CD14-positive monocyte (primary cell): ENCODE data around the gene CAMTA1. TPM values are rescaled to one million over a fixed set of nuclear protein-coding genes. Genes with fewer than 3 reads are reported as not detected.

Experiments
- DNase-seq, 3 donors: peaks; one replicate each; pipeline ENCODE4 v3.0.0-alpha.2; 2011 to 2022
- H2AFZ ChIP-seq: 2 replicates; pipeline ENCODE4 v1.6.0; 2012; ENCODE audit warnings: mild to moderate bottlenecking, low read depth, low read length, inconsistent platforms; ENCODE audit not compliant: insufficient read depth, poor library complexity, severe bottlenecking
- H3K27ac ChIP-seq, 2 donors: 1 replicate in 1 of 2; 2 replicates in 1 of 2; pipeline ENCODE4 v1.5.1; 2012 to 2013; ENCODE audit warnings: low read length in 2 of 2, control low read depth in 1 of 2, inconsistent platforms in 1 of 2, low read depth in 1 of 2, mild to moderate bottlenecking in 1 of 2
- H3K27me3 ChIP-seq, 2 donors: one replicate each; pipeline versions ENCODE4 v1.6.0 to v1.6.1; 2011 to 2013; ENCODE audit warnings: low read length in 2 of 2; ENCODE audit not compliant: control insufficient read depth in 2 of 2, insufficient read depth in 2 of 2
- H3K36me3 ChIP-seq, 2 donors: replicated peaks in 1 of 2; 1 replicate in 1 of 2; 2 replicates in 1 of 2; pipeline versions ENCODE4 v1.5.1 to v1.6.1; 2012 to 2013; ENCODE audit warnings: low read length in 2 of 2, control low read depth in 1 of 2, inconsistent platforms in 1 of 2, mild to moderate bottlenecking in 1 of 2; ENCODE audit not compliant: insufficient read depth in 2 of 2, control insufficient read depth in 1 of 2
- H3K4me1 ChIP-seq, 2 donors: 1 replicate in 1 of 2; 2 replicates in 1 of 2; pipeline versions ENCODE4 v1.5.1 to v1.6.1; 2012 to 2013; ENCODE audit warnings: low read length in 2 of 2, control low read depth in 1 of 2, inconsistent platforms in 1 of 2, mild to moderate bottlenecking in 1 of 2, moderate library complexity in 1 of 2; ENCODE audit not compliant: insufficient read depth in 2 of 2, control insufficient read depth in 1 of 2
- H3K4me2 ChIP-seq: replicated peaks from 2 replicates; pipeline ENCODE3; 2012; ENCODE audit warnings: low read length, moderate library complexity, mild to moderate bottlenecking; ENCODE audit not compliant: poor library complexity, severe bottlenecking; ENCODE audit errors: extremely low read depth
- H3K4me3 ChIP-seq, 3 experiments: fragments of 200-600 bp in 1 of 3; sonication (generic) in 1 of 3; replicated peaks in 1 of 3; 1 replicate in 2 of 3; 2 replicates in 1 of 3; pipeline ENCODE4 v1.5.1; 2011 to 2013; ENCODE audit warnings: low read length in 3 of 3, mild to moderate bottlenecking in 3 of 3, control low read depth in 2 of 3, low read depth in 2 of 3, inconsistent platforms in 1 of 3, moderate library complexity in 1 of 3
- H3K79me2 ChIP-seq: 2 replicates; pipeline ENCODE4 v1.6.0; 2012; ENCODE audit warnings: mild to moderate bottlenecking, control low read depth, inconsistent platforms, low read length, moderate library complexity; ENCODE audit not compliant: insufficient read depth
- H3K9ac ChIP-seq: 2 replicates; pipeline ENCODE4 v1.6.0; 2017; ENCODE audit warnings: low read length, mild to moderate bottlenecking; ENCODE audit not compliant: insufficient read depth, poor library complexity, severe bottlenecking
- H3K9me3 ChIP-seq, 2 donors: replicated peaks in 1 of 2; 1 replicate in 1 of 2; 2 replicates in 1 of 2; pipeline versions ENCODE4 v1.5.1 to v1.6.1; 2012 to 2013; ENCODE audit warnings: low read length in 2 of 2, control low read depth in 1 of 2; ENCODE audit not compliant: control insufficient read depth in 1 of 2, insufficient read depth in 1 of 2
- H4K20me1 ChIP-seq: 2 replicates; pipeline ENCODE4 v1.6.0; 2012; ENCODE audit warnings: mild to moderate bottlenecking, low read length, control low read depth, moderate library complexity; ENCODE audit not compliant: insufficient read depth
- H3K27ac Mint-ChIP-seq, 7 donors: one replicate each; pipeline ENCODE4 v1.8.0; 2020; ENCODE audit warnings: mild to moderate bottlenecking in 7 of 7, mixed read lengths in 7 of 7, moderate library complexity in 6 of 7, inconsistent platforms in 2 of 7
- H3K27me3 Mint-ChIP-seq, 3 donors: one replicate each; pipeline ENCODE4 v1.8.0; 2021 to 2022; ENCODE audit warnings: low read depth in 3 of 3, mild to moderate bottlenecking in 3 of 3, mixed read lengths in 3 of 3, moderate library complexity in 3 of 3, inconsistent platforms in 1 of 3
- H3K36me3 Mint-ChIP-seq, 2 donors: one replicate each; pipeline ENCODE4 v1.8.0; 2020; ENCODE audit warnings: mixed read lengths in 2 of 2, inconsistent platforms in 1 of 2, mild to moderate bottlenecking in 1 of 2
- H3K4me1 Mint-ChIP-seq: one replicate; pipeline ENCODE4 v1.8.0; 2020; ENCODE audit warnings: mild to moderate bottlenecking, mixed read lengths
- H3K4me3 Mint-ChIP-seq, 2 donors: one replicate each; pipeline ENCODE4 v1.8.0; 2020; ENCODE audit warnings: mild to moderate bottlenecking in 2 of 2, mixed read lengths in 2 of 2, moderate library complexity in 1 of 2
- H3K9me3 Mint-ChIP-seq, 7 donors: one replicate each; pipeline ENCODE4 v1.8.0; 2020 to 2022; ENCODE audit warnings: mixed read lengths in 7 of 7, mild to moderate bottlenecking in 6 of 7, moderate library complexity in 6 of 7, inconsistent platforms in 2 of 7
- CTCF ChIP-seq: fragments of 200-600 bp; IDR thresholded peaks from one replicate; pipeline ENCODE4 v1.8.0; 2022; ENCODE audit warnings: antibody characterized with exemption, mild to moderate bottlenecking
- WGBS: methylation state at CpG from one replicate; pipeline ENCODE4 v1.1.5; 2013; ENCODE audit warnings: missing lambda C conversion rate; ENCODE audit not compliant: insufficient coverage; 5-methylcytosine and 5-hydroxymethylcytosine counted together
- intact Hi-C, 2 donors: fragments of 100-400 bp; cut with micrococcal nuclease; formaldehyde crosslinking; loops; one replicate each; pipeline versions ENCODE4 v1.15.0 to v1.15.1; 2023
- polyA plus RNA-seq, 3 donors: library from polyadenylated mRNA; depleted of rRNA in 1 of 3; unstranded in 2 of 3; stranded (reverse) in 1 of 3; fragments of 300-500 nt in 2 of 3; fragments of >200 nt in 1 of 3; fragmentation: Illumina TruSeq in 2 of 3; gene quantifications; 1 replicate in 2 of 3; 2 replicates in 1 of 3; pipeline ENCODE4 v1.2.3, GENCODE V29; 2012 to 2021

The CAMTA1 gene
- polyA plus RNA-seq, 3 donors = 52.0 to 89.6 (median 78.3) TPM

- WGBS = no CpG with 5 or more reads among the region's 2 CpGs
- Histone ChIP-seq H3K27ac (no peak overlapping the region), H3K79me2 (peaks cover 82% of the 10 kb centered on the region), H3K4me2 (no peak overlapping the region), H3K9me3 (no peaks in the 10 kb centered on the region), H4K20me1 (peaks cover 68% of the 10 kb centered on the region), H3K27me3 (no peaks in the 10 kb centered on the region), H3K4me1 (peaks cover 14 to 16% of the 10 kb centered on the region in 2 donors), H3K4me3 (no peak overlapping the region), H3K9ac (no peak overlapping the region), H2AFZ (no peak overlapping the region), H3K36me3 (peaks cover 5 to 16% of the 10 kb centered on the region in 2 donors)
- Mint-ChIP-seq H3K9me3 (peaks cover 0 to 2% (median 0%) of the 10 kb centered on the region in 7 donors), H3K27ac (peak overlapping the region in 2 of 7 donors; percentile 11 to 70), H3K4me3 (no peak overlapping the region), H3K36me3 (peaks cover 14 to 27% of the 10 kb centered on the region in 2 donors), H3K4me1 (peaks cover 37% of the 10 kb centered on the region), H3K27me3 (peaks cover 0 to 3% (median 0%) of the 10 kb centered on the region in 3 donors)
- TF ChIP-seq CTCF = no peak
- no peak for DNase-seq
- intact Hi-C loops = loop anchor here (10.0 kb wide), 2 partner anchors 164 to 184 kb away; partner anchors contain the start of genes KLHL21 (in 1 of the 2) and THAP3 (in 1 of the 2)
Observed at GRCh38 chr1:6788946-6789345, 3.7 kb downstream of the CAMTA1 start.

- no peaks in the 10 kb centered on the region for H3K27me3 ChIP-seq
- peaks cover 14 to 16% of the 10 kb centered on the region in 2 donors for H3K4me1 ChIP-seq
- no peak overlapping the region for H2AFZ ChIP-seq
- H3K4me3 ChIP-seq = no peak overlapping the region
- H3K4me2 ChIP-seq = no peak overlapping the region
- peaks cover 0 to 2% (median 0%) of the 10 kb centered on the region in 7 donors for H3K9me3 Mint-ChIP-seq
- H3K36me3 Mint-ChIP-seq = peaks cover 19 to 29% of the 10 kb centered on the region in 2 donors
- TF ChIP-seq CTCF = no peak
- peaks cover 37% of the 10 kb centered on the region for H3K4me1 Mint-ChIP-seq
- H3K79me2 ChIP-seq = peaks cover 89% of the 10 kb centered on the region
- H3K27me3 Mint-ChIP-seq = peaks cover 0 to 3% (median 0%) of the 10 kb centered on the region in 3 donors
- no peaks in the 10 kb centered on the region for H3K9me3 ChIP-seq
- no peak overlapping the region for H3K9ac ChIP-seq
- no peak overlapping the region for H3K4me3 Mint-ChIP-seq
- H3K27ac ChIP-seq = no peak overlapping the region
- no peak for DNase-seq
- H4K20me1 ChIP-seq = peaks cover 72% of the 10 kb centered on the region
- intact Hi-C loops = loop anchor here (10.0 kb wide), 3 partner anchors 95 to 285 kb away; no protein-coding TSS in a partner anchor
- peak overlapping the region in 1 of 7 donors; percentile 19 for H3K27ac Mint-ChIP-seq
- peaks cover 5 to 18% of the 10 kb centered on the region in 2 donors for H3K36me3 ChIP-seq
- WGBS = no CpG with 5 or more reads among the region's 2 CpGs
Observed at GRCh38 chr1:6790146-6790545, 4.9 kb downstream of the CAMTA1 start.
